ENCODE results near the gene CYP27B1. TPM values are rescaled to one million over a fixed set of nuclear protein-coding genes. Genes with fewer than 3 reads are reported as not detected.

CYP27B1 gene
- total RNA-seq, 2 donors from 2014 or later: 0.81 to 2.2 TPM

DNA sequence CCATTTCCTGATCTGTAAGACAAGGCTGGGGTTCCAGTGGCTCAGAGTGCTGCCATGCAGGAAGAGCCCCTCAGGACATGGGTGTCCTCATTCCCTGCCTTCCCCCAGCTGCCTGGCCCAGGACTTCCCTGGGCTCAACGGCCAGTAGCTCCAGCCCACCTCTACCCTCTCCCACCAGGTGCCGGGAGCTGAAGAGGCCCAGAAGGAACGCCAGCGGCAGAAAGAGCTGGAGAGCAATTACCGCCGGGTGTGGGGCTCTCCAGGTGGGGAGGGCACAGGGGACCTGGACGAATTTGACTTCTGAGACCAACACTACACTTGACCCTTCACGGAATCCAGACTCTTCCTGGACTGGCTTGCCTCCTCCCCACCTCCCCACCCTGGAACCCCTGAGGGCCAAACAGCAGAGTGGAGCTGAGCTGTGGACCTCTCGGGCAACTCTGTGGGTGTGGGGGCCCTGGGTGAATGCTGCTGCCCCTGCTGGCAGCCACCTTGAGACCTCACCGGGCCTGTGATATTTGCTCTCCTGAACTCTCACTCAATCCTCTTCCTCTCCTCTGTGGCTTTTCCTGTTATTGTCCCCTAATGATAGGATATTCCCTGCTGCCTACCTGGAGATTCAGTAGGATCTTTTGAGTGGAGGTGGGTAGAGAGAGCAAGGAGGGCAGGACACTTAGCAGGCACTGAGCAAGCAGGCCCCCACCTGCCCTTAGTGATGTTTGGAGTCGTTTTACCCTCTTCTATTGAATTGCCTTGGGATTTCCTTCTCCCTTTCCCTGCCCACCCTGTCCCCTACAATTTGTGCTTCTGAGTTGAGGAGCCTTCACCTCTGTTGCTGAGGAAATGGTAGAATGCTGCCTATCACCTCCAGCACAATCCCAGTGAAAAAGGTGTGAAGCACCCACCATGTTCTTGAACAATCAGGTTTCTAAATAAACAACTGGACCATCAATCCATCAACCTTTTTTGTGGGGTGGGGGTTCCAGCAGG, 46.0 kb downstream of the CYP27B1 start:
- no peak overlapping the region for H3K27ac ChIP-seq
- peaks cover 56% of the 10 kb centered on the region for H3K36me3 ChIP-seq
- TF ChIP-seq CTCF (IDR thresholded peaks at IDR 0.05): no peak
- H3K27me3 ChIP-seq (replicated peaks; ENCODE audit: insufficient read depth): no peaks in the 10 kb centered on the region
- no peaks in the 10 kb centered on the region for H3K9me3 ChIP-seq
- peaks cover 0 to 2% of the 10 kb centered on the region in 2 donors for H3K4me1 ChIP-seq (ENCODE audit: control insufficient read depth in 1 of 2, low read depth in 2 of 2)
- no peak overlapping the region for H3K4me3 ChIP-seq
- DNase-seq (ENCODE audit: low spot score) (no peak), ATAC-seq (ENCODE audit: insufficient number of reproducible peaks, low FRiP score, low read depth) (no peak)

DNA sequence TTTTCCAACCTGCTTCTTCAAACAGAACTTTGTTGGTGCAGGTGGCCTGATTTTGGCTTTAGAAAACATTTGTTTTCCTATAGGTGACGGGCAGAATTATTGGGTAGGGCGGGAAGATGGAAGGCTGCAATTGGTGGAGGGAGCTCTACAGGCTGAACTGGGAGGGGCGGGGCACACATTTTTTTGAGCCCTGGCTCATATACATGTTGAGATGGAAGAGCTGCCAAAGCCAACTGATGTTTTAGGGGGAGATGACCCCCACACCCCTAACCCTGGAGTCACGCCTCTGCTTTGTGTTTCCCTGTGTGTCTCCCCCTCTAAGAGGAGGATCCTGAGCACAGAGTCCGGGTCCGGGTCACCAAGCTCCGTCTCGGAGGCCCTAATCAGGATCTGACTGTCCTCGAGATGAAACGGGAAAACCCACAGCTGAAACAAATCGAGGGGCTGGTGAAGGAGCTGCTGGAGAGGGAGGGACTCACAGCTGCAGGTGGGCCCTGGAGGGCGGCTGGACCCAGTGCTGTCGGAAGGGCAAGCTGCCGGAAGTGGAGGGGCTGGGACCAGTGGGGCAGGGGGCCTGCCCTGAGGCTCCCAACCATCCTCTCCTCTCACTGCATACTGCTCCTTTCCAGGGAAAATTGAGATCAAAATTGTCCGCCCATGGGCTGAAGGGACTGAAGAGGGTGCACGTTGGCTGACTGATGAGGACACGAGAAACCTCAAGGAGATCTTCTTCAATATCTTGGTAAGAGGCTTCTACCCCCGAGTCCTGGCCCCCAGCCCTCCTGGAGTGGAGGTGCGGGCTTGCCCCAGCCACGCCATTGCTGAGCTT, 46.9 kb downstream of the CYP27B1 start:
- no peak for TF ChIP-seq CTCF (IDR thresholded peaks at IDR 0.05)
- Histone ChIP-seq H3K27ac (no peak overlapping the region), H3K4me1 (ENCODE audit: control insufficient read depth in 1 of 2, low read depth in 2 of 2) (no peaks in the 10 kb centered on the region), H3K36me3 (peaks cover 62% of the 10 kb centered on the region), H3K4me3 (no peak overlapping the region), H3K9me3 (no peaks in the 10 kb centered on the region), H3K27me3 (replicated peaks; ENCODE audit: insufficient read depth) (no peaks in the 10 kb centered on the region)
- no peak for DNase-seq (ENCODE audit: low spot score)
- ATAC-seq (ENCODE audit: insufficient number of reproducible peaks, low FRiP score, low read depth): no peak

DNA sequence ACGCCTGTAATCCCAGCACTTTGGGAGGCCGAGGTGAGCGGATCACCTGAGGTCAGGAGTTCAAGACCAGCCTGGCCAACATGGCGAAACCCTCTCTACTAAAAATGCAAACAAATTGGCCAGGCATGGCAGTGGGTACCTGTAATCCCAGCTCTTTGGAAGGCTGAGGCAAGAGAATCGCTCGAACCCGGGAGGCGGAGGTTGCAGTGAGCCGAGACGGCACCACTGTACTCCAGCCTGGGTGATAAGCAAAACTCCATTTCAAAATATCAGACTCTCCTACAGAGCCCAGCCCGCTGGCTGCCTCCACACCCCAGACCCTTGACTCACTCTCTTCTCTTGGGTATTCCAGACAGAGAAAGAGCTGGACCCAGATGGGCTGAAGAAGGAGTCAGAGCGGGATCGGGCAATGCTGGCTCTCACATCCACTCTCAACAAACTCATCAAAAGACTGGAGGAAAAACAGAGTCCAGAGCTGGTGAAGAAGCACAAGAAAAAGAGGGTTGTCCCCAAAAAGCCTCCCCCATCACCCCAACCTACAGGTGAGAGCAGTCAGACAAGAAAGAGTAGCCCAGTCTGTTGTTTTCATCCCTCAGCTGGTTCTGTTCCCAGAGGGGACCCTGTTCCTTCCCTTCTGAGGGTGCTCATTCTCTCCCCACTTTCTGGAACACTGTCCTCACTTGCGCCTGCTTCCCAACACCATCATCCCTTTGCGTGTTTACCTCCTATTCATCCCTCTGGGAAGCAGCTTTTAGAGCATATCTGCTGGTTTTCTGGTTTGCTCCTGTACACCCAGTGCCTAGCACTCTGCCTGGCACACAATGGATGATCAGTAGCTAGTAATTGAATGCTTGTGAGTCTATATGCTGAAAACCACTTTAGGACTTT, 48.0 kb downstream of the CYP27B1 start:
- Histone ChIP-seq H3K27me3 (replicated peaks; ENCODE audit: insufficient read depth) (no peaks in the 10 kb centered on the region), H3K4me3 (no peak overlapping the region), H3K27ac (no peak overlapping the region), H3K36me3 (peaks cover 66% of the 10 kb centered on the region), H3K4me1 (ENCODE audit: control insufficient read depth in 1 of 2, low read depth in 2 of 2) (no peaks in the 10 kb centered on the region), H3K9me3 (no peaks in the 10 kb centered on the region)
- no peak for TF ChIP-seq CTCF (IDR thresholded peaks at IDR 0.05)
- DNase-seq (ENCODE audit: low spot score) (no peak), ATAC-seq (ENCODE audit: insufficient number of reproducible peaks, low FRiP score, low read depth) (no peak)

DNA sequence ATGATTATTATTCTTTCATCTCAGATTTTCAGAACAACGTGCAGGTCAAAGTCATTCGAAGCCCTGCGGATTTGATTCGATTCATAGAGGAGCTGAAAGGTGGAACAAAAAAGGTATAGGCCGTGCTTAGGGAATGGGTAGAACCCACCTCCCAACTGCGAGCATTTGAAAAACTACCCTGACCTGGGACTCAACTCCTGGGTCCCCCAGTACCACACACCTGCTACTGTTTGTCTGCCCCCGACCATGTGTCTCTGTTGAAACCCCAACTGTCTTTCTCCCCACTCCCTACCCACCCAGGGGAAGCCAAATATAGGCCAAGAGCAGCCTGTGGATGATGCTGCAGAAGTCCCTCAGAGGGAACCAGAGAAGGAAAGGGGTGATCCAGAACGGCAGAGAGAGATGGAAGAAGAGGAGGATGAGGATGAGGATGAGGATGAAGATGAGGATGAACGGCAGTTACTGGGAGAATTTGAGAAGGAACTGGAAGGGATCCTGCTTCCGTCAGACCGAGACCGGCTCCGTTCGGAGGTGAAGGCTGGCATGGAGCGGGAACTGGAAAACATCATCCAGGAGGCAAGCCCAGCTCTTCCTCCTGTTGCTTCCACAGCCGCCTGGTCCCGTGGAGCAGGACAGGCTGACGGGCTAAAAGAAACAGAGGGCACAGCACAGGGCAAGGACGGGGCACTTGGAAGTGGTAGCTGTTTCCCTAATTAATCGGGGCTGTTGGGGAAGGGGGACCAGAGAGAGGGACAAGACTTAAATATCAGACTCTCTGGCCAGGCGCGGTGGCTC, 48.8 kb downstream of the CYP27B1 start:
- no peak for DNase-seq (ENCODE audit: low spot score)
- no peaks in the 10 kb centered on the region for H3K27me3 ChIP-seq (replicated peaks; ENCODE audit: insufficient read depth)
- H3K36me3 ChIP-seq: peaks cover 69% of the 10 kb centered on the region

More for the DNA sequence above, 48.8 kb downstream of the CYP27B1 start:
- Histone ChIP-seq H3K27ac (no peak overlapping the region), H3K4me3 (no peak overlapping the region), H3K4me1 (ENCODE audit: control insufficient read depth in 1 of 2, low read depth in 2 of 2) (no peaks in the 10 kb centered on the region), H3K9me3 (no peaks in the 10 kb centered on the region)
- no peak for TF ChIP-seq CTCF (IDR thresholded peaks at IDR 0.05)
- ATAC-seq (ENCODE audit: insufficient number of reproducible peaks, low FRiP score, low read depth): no peak

Data from thoracic aorta (tissue), 2 donors.